Endothelial cell of umbilical vein (primary cell): ENCODE data around the gene C1orf174. TPM values are rescaled to one million over a fixed set of nuclear protein-coding genes. Genes with fewer than 3 reads are reported as not detected.

Experiments used
- BruUV-seq: library from RNA; stranded (reverse); fragments of 400-500 nt; replicated peaks from 2 replicates; lab custom pipeline; 2021; lab: Mats Ljungman, UMichigan
- CTCF ChIA-PET: fragments of 300-600, 350-600 bp; sonication (Branson Sonifier 250); formaldehyde crosslinking; loops from one replicate; lab custom pipeline; 2021; ENCODE audit warnings: antibody characterized with exemption, inconsistent platforms; lab: Charles Lee
- POLR2A ChIA-PET: fragments of 300-600, 350-600 bp; sonication (Branson Sonifier 250); formaldehyde crosslinking; loops from one replicate; lab custom pipeline; 2021; ENCODE audit warnings: antibody characterized with exemption, inconsistent platforms; lab: Charles Lee
- DNase-seq: peaks from one replicate; pipeline ENCODE4 v3.0.0-alpha.2; 2011; ENCODE audit warnings: low read depth, low spot score
- FAIRE-seq: peaks from 2 replicates; lab custom pipeline; 2011; peaks lifted over from hg19 to GRCh38; lab: Jason Lieb, UNC
- H2AFZ ChIP-seq: 2 replicates; pipeline ENCODE4 v1.6.0; 2012; ENCODE audit warnings: low read depth, low read length, control low read depth, inconsistent platforms
- H3K27ac ChIP-seq: 2 replicates; pipeline ENCODE4 v1.5.1; 2011; ENCODE audit warnings: low read depth, mild to moderate bottlenecking, control low read depth, low read length, moderate library complexity; ENCODE audit not compliant: insufficient read depth
- H3K27me3 ChIP-seq, 2 experiments: 2 replicates each; pipeline versions ENCODE4 v1.6.0 to v1.6.1; 2011; ENCODE audit warnings: low read length in 2 of 2, mixed read lengths in 1 of 2; ENCODE audit not compliant: control insufficient read depth in 2 of 2, insufficient read depth in 2 of 2
- H3K36me3 ChIP-seq, 2 experiments: 2 replicates in 1 of 2; 3 replicates in 1 of 2; pipeline ENCODE4 v1.5.1; 2011; ENCODE audit warnings: low read length in 2 of 2, mild to moderate bottlenecking in 1 of 2, moderate library complexity in 1 of 2; ENCODE audit not compliant: control insufficient read depth in 2 of 2, insufficient read depth in 2 of 2; ENCODE audit errors: extremely low read depth in 1 of 2
- H3K4me1 ChIP-seq: 3 replicates; pipeline ENCODE4 v1.5.1; 2011; ENCODE audit warnings: mild to moderate bottlenecking, low read length; ENCODE audit not compliant: control insufficient read depth, insufficient read depth; ENCODE audit errors: extremely low read depth
- H3K4me2 ChIP-seq: 2 replicates; pipeline ENCODE4 v1.6.1; 2011; ENCODE audit warnings: low read length, control low read depth, mixed read lengths; ENCODE audit not compliant: insufficient read depth
- H3K4me3 ChIP-seq, 3 experiments: fragments of 200-600 bp in 1 of 3; sonication (generic), shearing (Covaris generic) in 1 of 3; replicated peaks in 1 of 3; 2 replicates each; pipeline ENCODE4 v1.5.1; 2011 to 2016; ENCODE audit warnings: control low read depth in 3 of 3, low read length in 3 of 3, mild to moderate bottlenecking in 2 of 3, inconsistent platforms in 1 of 3, low read depth in 1 of 3, moderate library complexity in 1 of 3; ENCODE audit not compliant: insufficient read depth in 1 of 3
- H3K79me2 ChIP-seq: 2 replicates; pipeline ENCODE4 v1.6.0; 2012; ENCODE audit warnings: low read length, inconsistent platforms; ENCODE audit not compliant: control insufficient read depth, insufficient read depth
- H3K9ac ChIP-seq: replicated peaks from 2 replicates; pipeline ENCODE3; 2011; ENCODE audit warnings: low read length, control low read depth; ENCODE audit not compliant: insufficient read depth; ENCODE audit errors: extremely low read depth
- H3K9me1 ChIP-seq: replicated peaks from 3 replicates; pipeline ENCODE4 v1.6.0; 2011; ENCODE audit warnings: mild to moderate bottlenecking, low read length; ENCODE audit not compliant: control insufficient read depth, insufficient read depth; ENCODE audit errors: extremely low read depth
- H3K9me3 ChIP-seq: replicated peaks from 2 replicates; pipeline ENCODE4 v1.5.1; 2012; ENCODE audit warnings: low read length, inconsistent platforms; ENCODE audit not compliant: control insufficient read depth, insufficient read depth
- H4K20me1 ChIP-seq: replicated peaks from 2 replicates; pipeline ENCODE3; 2011; ENCODE audit warnings: mild to moderate bottlenecking, low read length; ENCODE audit not compliant: control insufficient read depth, insufficient read depth; ENCODE audit errors: extremely low read depth
- EZH2 ChIP-seq: IDR thresholded peaks from 2 replicates; pipeline ENCODE4 v1.6.1; 2012; ENCODE audit warnings: borderline replicate concordance, low read depth, mild to moderate bottlenecking, moderate library complexity, low read length, inconsistent platforms; ENCODE audit not compliant: severe bottlenecking
- FOS ChIP-seq: IDR thresholded peaks from 2 replicates; pipeline ENCODE4 v1.6.1; 2011; ENCODE audit warnings: mild to moderate bottlenecking, low read length, moderate library complexity, borderline replicate concordance; ENCODE audit not compliant: insufficient read depth
- GATA2 ChIP-seq: IDR thresholded peaks from 2 replicates; pipeline ENCODE4 v1.7.0; 2011; ENCODE audit warnings: low read depth, mild to moderate bottlenecking, moderate library complexity, mixed read lengths, low read length; ENCODE audit not compliant: insufficient read length, insufficient read depth
- JUN ChIP-seq: IDR thresholded peaks from 2 replicates; pipeline ENCODE4 v1.6.1; 2011; ENCODE audit warnings: borderline replicate concordance, low read depth; ENCODE audit not compliant: insufficient read length, insufficient read depth
- MYC ChIP-seq: IDR thresholded peaks from one replicate; pipeline ENCODE4 v1.6.1; 2011; ENCODE audit warnings: mild to moderate bottlenecking, low read depth, low read length
- POLR2A ChIP-seq: IDR thresholded peaks from 2 replicates; pipeline ENCODE4 v1.6.1; 2012; ENCODE audit warnings: low read depth, mild to moderate bottlenecking, control low read depth, low read length
- POLR2AphosphoS5 ChIP-seq: IDR thresholded peaks from 2 replicates; pipeline ENCODE4 v1.6.1; 2012; ENCODE audit warnings: low read depth, mild to moderate bottlenecking, control low read depth, low read length, moderate library complexity; ENCODE audit not compliant: insufficient read depth
- dilution Hi-C: fragments of 300-500 bp; cut with MboI; formaldehyde crosslinking; loops from one replicate; pipeline ENCODE4 v1.15.0; 2019; ENCODE audit warnings: low sequenced_read_pairs; ENCODE audit not compliant: extremely low pct_ligation_motif_present
- intact Hi-C: fragments of 100-400 bp; cut with micrococcal nuclease; formaldehyde crosslinking; loops from one replicate; pipeline ENCODE4 v1.10.0; 2022
- polyA plus RNA-seq, 4 experiments: library from polyadenylated mRNA; depleted of rRNA in 3 of 4; stranded (reverse) in 3 of 4; unstranded in 1 of 4; fragments of >200 nt; gene quantifications; 2 replicates each; pipeline versions ENCODE4 v1.2.1 to v1.2.3, GENCODE V29; 2011 to 2012; ENCODE audit warnings: missing spikeins in 1 of 4
- total RNA-seq: library from RNA; stranded (reverse); gene quantifications from 2 replicates; pipeline ENCODE4 v1.2.3, GENCODE V29; 2021
- TF ChIP-seq, protein P1 (sequence below): IDR thresholded peaks from 2 replicates; pipeline ENCODE4 v1.6.1; 2011; ENCODE audit not compliant: insufficient read depth, insufficient read length
- TF ChIP-seq, protein P2 (sequence below), 2 donors: IDR thresholded peaks; 1 replicate in 1 of 2; 2 replicates in 1 of 2; pipeline ENCODE4 v1.5.1; 2011; ENCODE audit warnings: low read length in 2 of 2, mild to moderate bottlenecking in 2 of 2, moderate library complexity in 2 of 2, control low read depth in 1 of 2, inconsistent platforms in 1 of 2, low read depth in 1 of 2; ENCODE audit not compliant: insufficient read depth in 1 of 2; ENCODE audit errors: extremely low read depth in 1 of 2

C1orf174 gene
- total and polyA plus RNA-seq, 2 donors (not counting 3 experiments of a cell fraction or from before 2014, with no cell fraction given), result 28.0 to 31.7 TPM

DNA sequence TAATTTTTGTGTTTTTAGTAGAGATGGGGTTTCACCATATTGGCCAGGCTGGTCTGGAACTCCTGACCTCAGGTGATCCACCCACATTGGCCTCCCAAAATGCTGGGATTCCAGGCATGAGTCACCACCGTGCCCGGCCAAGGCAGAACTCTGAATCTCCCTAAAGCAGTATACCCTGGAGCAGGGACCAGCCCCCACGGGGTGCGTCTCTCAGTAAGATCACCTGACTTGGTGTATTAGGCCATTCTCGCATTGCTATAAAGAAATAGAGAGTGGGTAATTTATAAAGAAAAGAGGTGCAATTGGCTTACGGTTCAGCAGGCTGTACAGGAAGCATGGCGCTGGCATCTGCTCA lies 28.6 kb downstream of the C1orf174 start:
- dilution Hi-C loops, result no loop called here
- no peak overlapping the region for H3K27ac ChIP-seq
- TF ChIP-seq JUN (no peak), MYC (no peak), POLR2AphosphoS5 (no peak), POLR2A (no peak), FOS (no peak), GATA2 (no peak)
- TF ChIP-seq, protein P1, sequence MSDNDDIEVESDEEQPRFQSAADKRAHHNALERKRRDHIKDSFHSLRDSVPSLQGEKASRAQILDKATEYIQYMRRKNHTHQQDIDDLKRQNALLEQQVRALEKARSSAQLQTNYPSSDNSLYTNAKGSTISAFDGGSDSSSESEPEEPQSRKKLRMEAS, result no peak

DNA sequence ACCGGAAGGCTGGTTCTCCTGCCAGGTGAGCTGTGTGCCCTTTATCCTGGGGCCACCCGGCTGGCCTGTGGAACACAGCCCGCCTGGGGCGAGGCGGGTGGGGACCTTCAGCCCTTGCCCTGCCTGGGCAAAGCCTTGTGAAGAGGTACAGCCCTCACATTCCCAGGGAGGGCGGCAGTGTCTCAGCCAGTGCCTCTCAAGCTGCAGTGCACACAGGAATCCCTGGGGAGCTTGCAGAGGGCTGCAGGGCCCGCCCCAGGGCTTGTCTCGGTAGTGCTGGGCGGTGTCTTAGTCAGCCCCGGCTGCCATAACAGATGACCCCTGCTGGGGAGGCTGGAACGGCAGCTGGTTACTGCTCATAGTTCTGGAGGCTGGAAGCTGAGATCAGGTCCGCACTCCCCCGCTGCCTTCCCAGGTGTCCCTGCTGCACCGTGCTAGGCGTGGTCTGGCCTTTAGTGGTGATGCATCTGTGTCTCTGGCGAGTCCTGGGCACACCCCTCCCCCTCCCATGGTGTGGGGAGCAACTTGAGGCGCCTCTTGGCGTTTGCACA lies 30.2 kb downstream of the C1orf174 start:
- intact Hi-C loops, result no loop called here
- no TSS peak for BruUV-seq
- Histone ChIP-seq H3K9me1 (no peaks in the 10 kb centered on the region), H2AFZ (no peak overlapping the region), H4K20me1 (no peaks in the 10 kb centered on the region), H3K4me1 (no peaks in the 10 kb centered on the region), H3K4me3 (no peak overlapping the region), H3K27me3 (no peaks in the 10 kb centered on the region), H3K9ac (no peak overlapping the region), H3K9me3 (no peaks in the 10 kb centered on the region), H3K36me3 (peaks cover 0 to 10% of the 10 kb centered on the region in 2 experiments), H3K79me2 (no peaks in the 10 kb centered on the region), H3K27ac (no peak overlapping the region), H3K4me2 (no peak overlapping the region)
- FAIRE-seq (no peak), DNase-seq (no peak)
- CTCF ChIA-PET, result no interaction called here
- POLR2A ChIA-PET, result no interaction called here
- dilution Hi-C loops, result no loop called here
- TF ChIP-seq, protein P2, sequence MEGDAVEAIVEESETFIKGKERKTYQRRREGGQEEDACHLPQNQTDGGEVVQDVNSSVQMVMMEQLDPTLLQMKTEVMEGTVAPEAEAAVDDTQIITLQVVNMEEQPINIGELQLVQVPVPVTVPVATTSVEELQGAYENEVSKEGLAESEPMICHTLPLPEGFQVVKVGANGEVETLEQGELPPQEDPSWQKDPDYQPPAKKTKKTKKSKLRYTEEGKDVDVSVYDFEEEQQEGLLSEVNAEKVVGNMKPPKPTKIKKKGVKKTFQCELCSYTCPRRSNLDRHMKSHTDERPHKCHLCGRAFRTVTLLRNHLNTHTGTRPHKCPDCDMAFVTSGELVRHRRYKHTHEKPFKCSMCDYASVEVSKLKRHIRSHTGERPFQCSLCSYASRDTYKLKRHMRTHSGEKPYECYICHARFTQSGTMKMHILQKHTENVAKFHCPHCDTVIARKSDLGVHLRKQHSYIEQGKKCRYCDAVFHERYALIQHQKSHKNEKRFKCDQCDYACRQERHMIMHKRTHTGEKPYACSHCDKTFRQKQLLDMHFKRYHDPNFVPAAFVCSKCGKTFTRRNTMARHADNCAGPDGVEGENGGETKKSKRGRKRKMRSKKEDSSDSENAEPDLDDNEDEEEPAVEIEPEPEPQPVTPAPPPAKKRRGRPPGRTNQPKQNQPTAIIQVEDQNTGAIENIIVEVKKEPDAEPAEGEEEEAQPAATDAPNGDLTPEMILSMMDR (IDR thresholded peaks at IDR 0.05; ENCODE audit: extremely low read depth in 1 of 2, insufficient read depth in 1 of 2, low read depth in 1 of 2, low read length in 2 of 2), result no peak
- TF ChIP-seq FOS, result no peak
- TF ChIP-seq, protein P1, result no peak
- TF ChIP-seq POLR2AphosphoS5, result no peak
- TF ChIP-seq GATA2, result no peak
- TF ChIP-seq EZH2, result no peak
- no peak for TF ChIP-seq MYC
- TF ChIP-seq JUN, result no peak
- TF ChIP-seq POLR2A, result no peak

More for the DNA sequence above, 28.6 kb downstream of the C1orf174 start:
- Histone ChIP-seq H3K9ac (no peak overlapping the region), H3K36me3 (peaks cover 0 to 14% of the 10 kb centered on the region in 2 experiments), H3K4me1 (no peaks in the 10 kb centered on the region), H3K79me2 (no peaks in the 10 kb centered on the region), H2AFZ (no peak overlapping the region), H3K4me3 (no peak overlapping the region), H3K9me3 (no peaks in the 10 kb centered on the region), H3K9me1 (no peaks in the 10 kb centered on the region), H3K27me3 (no peaks in the 10 kb centered on the region), H4K20me1 (no peaks in the 10 kb centered on the region), H3K4me2 (no peak overlapping the region)
- ChIA-PET CTCF (no interaction called here), POLR2A (no interaction called here)
- intact Hi-C loops, result no loop called here
- no TSS peak for BruUV-seq
- no peak for DNase-seq
- FAIRE-seq, result no peak
